Adrenal gland (tissue), 19 donors: ENCODE data around the gene SCT. TPM values are rescaled to one million over a fixed set of nuclear protein-coding genes. Genes with fewer than 3 reads are reported as not detected.
A peak's percentile ranks its signal among the peaks of the same experiment; 100 is the strongest.

Experiments
- DNase-seq, 7 donors: peaks; one replicate each; pipeline ENCODE4 v3.0.0-alpha.2; 2019 to 2020
- H3K27ac ChIP-seq, 5 donors: fragments of 200-600 bp; sonication (generic) in 4 of 5; 1 replicate in 3 of 5; 2 replicates in 2 of 5; pipeline versions ENCODE4 v1.5.1 to v1.8.0; 2016 to 2020; ENCODE audit warnings: mild to moderate bottlenecking in 1 of 5
- H3K27me3 ChIP-seq: fragments of 200-600 bp; 2 replicates; pipeline ENCODE4 v1.8.0; 2021
- H3K36me3 ChIP-seq, 2 donors: fragments of 200-600 bp; replicated peaks in 1 of 2; 1 replicate in 1 of 2; 2 replicates in 1 of 2; pipeline versions ENCODE4 v1.5.1 to v1.8.0; 2018 to 2022
- H3K4me1 ChIP-seq, 2 donors: fragments of 200-600 bp; replicated peaks in 1 of 2; 1 replicate in 1 of 2; 2 replicates in 1 of 2; pipeline versions ENCODE4 v1.5.1 to v1.8.0; 2018 to 2021
- H3K4me3 ChIP-seq, 4 donors: fragments of 200-600 bp; sonication (generic) in 3 of 4; one replicate each; pipeline ENCODE4 v1.5.1; 2016 to 2018
- H3K9me3 ChIP-seq, 3 donors: fragments of 200-600 bp; sonication (generic) in 1 of 3; replicated peaks in 1 of 3; 1 replicate in 2 of 3; 2 replicates in 1 of 3; pipeline versions ENCODE4 v1.5.1 to v1.8.0; 2016 to 2021
- CTCF ChIP-seq, 6 experiments: fragments of 450-650 bp in 4 of 6; fragments of 200-600 bp in 2 of 6; sonication (generic) in 1 of 6; IDR thresholded peaks; 1 replicate in 5 of 6; 2 replicates in 1 of 6; pipeline versions ENCODE4 v1.5.1 to v1.8.0; 2016 to 2021; ENCODE audit warnings: antibody characterized with exemption in 6 of 6, mild to moderate bottlenecking in 2 of 6, moderate library complexity in 1 of 6
- POLR2A ChIP-seq, 2 donors: fragments of 450-650 bp; IDR thresholded peaks; one replicate each; pipeline ENCODE4 v1.6.1; 2017; ENCODE audit warnings: antibody characterized with exemption in 2 of 2, mild to moderate bottlenecking in 2 of 2, moderate library complexity in 1 of 2
- WGBS, 4 donors: extraction: QIAGEN DNeasy Blood & Tissue Kit in 2 of 4; methylation state at CpG; one replicate each; pipeline versions ENCODE4 v1.1.5 to v1.1.7; 2013 to 2017; 5-methylcytosine and 5-hydroxymethylcytosine counted together
- intact Hi-C, 2 donors: fragments of 100-400 bp; cut with DNase I; formaldehyde crosslinking; loops; one replicate each; pipeline versions ENCODE4 v1.14.1 to v1.15.0; 2022 to 2023
- long read RNA-seq, 10 donors: library from polyadenylated mRNA in 3 of 10; unstranded in 2 of 10; stranded (forward) in 1 of 10; transcript quantifications; one replicate each; pipeline ENCODE4 v2.0.0 and lab custom pipeline, GENCODE V29; 2021 to 2026
- polyA plus RNA-seq, 3 donors: library from polyadenylated mRNA; stranded (reverse); fragments of 200-250 nt in 2 of 3; fragments of 350-450 nt in 1 of 3; fragmentation: Illumina TruSeq in 1 of 3; extraction: RNeasy Lipid Tissue Mini Kit (QIAGEN cat#74804) in 1 of 3; gene quantifications; one replicate each; pipeline ENCODE4 v1.2.3, GENCODE V29; 2013 to 2014
- total RNA-seq, 9 donors: library from RNA; depleted of rRNA in 4 of 9; stranded (reverse); fragments of >200 nt in 4 of 9; fragments of 120-200 nt in 1 of 9; fragmentation: NEBNext Ultra II Directional in 1 of 9; extraction: Animal tissue kit (Norgen Biotek cat#: 25700) in 1 of 9; gene quantifications; one replicate each; pipeline versions ENCODE4 v1.1.0 to v1.2.4, GENCODE V29; 2013 to 2023
- donor health status: healthy with polysubstance abuse.
- donor health status: Bipolar disorder and iron deficiency.
- donor health status: DM: yes; HTN: yes; CAD: no.
- donor health status: DM: no; HTN: no; CAD: no.
- donor health status: DM: no; HTN: no; CAD: no.
- donor health status: DM: yes; HTN: yes; CAD: no.

SCT gene
- total RNA-seq (under 1 TPM in 1 of 9 donors, not detected in 8; 0.67 TPM), polyA plus RNA-seq (under 1 TPM in 1 of 3 donors, not detected in 2; 0.61 TPM)
- long read RNA-seq, donor 1, partial matches to known transcripts, result 0 of 1 reads
- long read RNA-seq, donor 1, other reads (novel, unspliced or antisense), result 0 of 1 reads
- long read RNA-seq, donor 2, result 0 reads
- long read RNA-seq, donor 3, partial matches to known transcripts, result 0 of 1 reads
- long read RNA-seq, donor 3, other reads (novel, unspliced or antisense), result 0 of 1 reads
- long read RNA-seq, donor 4, result 0 reads
- long read RNA-seq, donor 5, result 0 reads
- long read RNA-seq, donor 6, result 0 reads
- long read RNA-seq, donor 7, partial matches to known transcripts, result 0 of 2 reads
- long read RNA-seq, donor 7, other reads (novel, unspliced or antisense), result 0 of 2 reads
- long read RNA-seq, donor 8, result 0 reads
- long read RNA-seq, donor 9, transcript SCT-201 (4 exons, 366 nt), result major isoform, 6 of 6 reads
- long read RNA-seq, donor 9, partial matches to known transcripts, result 0 of 6 reads
- long read RNA-seq, donor 9, other reads (novel, unspliced or antisense), result 0 of 6 reads
- long read RNA-seq, donor 10, result 0 reads

GRCh38 chr11:626475-627307, at the start of gene SCT:
Gene SCT (minus strand): TSS chr11:627181. CDS start chr11:627143, 38 bp downstream.
- TF ChIP-seq CTCF (IDR thresholded peaks at IDR 0.05), result no peak
- TF ChIP-seq POLR2A (IDR thresholded peaks at IDR 0.05), result no peak
- Histone ChIP-seq H3K9me3 (no peaks in the 10 kb centered on the region), H3K27me3 (no peaks in the 10 kb centered on the region), H3K36me3 (no peaks in the 10 kb centered on the region), H3K4me3 (no peak within 1 kb of the TSS), H3K4me1 (peaks cover 0 to 6% of the 10 kb centered on the region in 2 donors), H3K27ac (no peak within 1 kb of the TSS)
- 8 to 58% (median 11%) methylated on average over 4 to 71 of the region's 72 CpGs; no CpG with 5 or more reads in 1 of the 4 donors for WGBS, 4 donors
- intact Hi-C loops, result no loop called here
- peak in 1 of 7 donors; percentile 18 for DNase-seq

DNA sequence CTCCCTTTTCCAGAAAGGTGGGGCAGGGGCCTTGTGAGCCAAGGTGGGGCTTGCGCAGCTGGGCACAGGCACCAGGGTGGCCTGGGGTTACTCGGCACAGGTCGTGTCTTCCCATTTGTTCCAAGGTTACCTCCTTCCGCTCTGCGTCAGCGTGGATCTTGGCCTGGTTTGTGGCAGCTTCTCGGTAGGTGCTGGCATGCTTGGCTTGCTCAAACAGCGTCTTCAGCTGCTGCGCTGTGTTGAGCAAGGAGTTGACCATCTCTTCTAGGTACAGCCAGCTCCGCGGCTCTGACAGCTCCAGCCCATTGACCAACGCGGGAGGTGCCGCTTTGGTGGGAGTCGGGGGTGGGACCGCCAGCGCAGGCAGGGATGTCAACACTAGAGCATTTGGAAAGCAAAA, 47.4 kb upstream of the SCT start:
- WGBS, 4 donors, result 87 to 92% (median 91%) methylated on average over 14 to 17 of the region's 17 CpGs
- TF ChIP-seq POLR2A (IDR thresholded peaks at IDR 0.05) (no peak), CTCF (IDR thresholded peaks at IDR 0.05) (no peak)
- DNase-seq, result no peak
- Histone ChIP-seq H3K27me3 (no peaks in the 10 kb centered on the region), H3K9me3 (no peaks in the 10 kb centered on the region), H3K4me1 (no peaks in the 10 kb centered on the region), H3K36me3 (peaks cover 0 to 35% of the 10 kb centered on the region in 2 donors), H3K4me3 (no peak overlapping the region), H3K27ac (no peak overlapping the region)
- intact Hi-C loops, result no loop called here

- no peak for TF ChIP-seq CTCF (IDR thresholded peaks at IDR 0.05)
- no peak for TF ChIP-seq POLR2A (IDR thresholded peaks at IDR 0.05)
- intact Hi-C loops, result no loop called here
- Histone ChIP-seq H3K4me1 (no peaks in the 10 kb centered on the region), H3K27ac (no peak overlapping the region), H3K9me3 (no peaks in the 10 kb centered on the region), H3K27me3 (no peaks in the 10 kb centered on the region), H3K36me3 (peaks cover 0 to 32% of the 10 kb centered on the region in 2 donors), H3K4me3 (no peak overlapping the region)
- WGBS, 4 donors, result 92 to 95% (median 94%) methylated on average over 8 of the region's 8 CpGs
- DNase-seq, result no peak
Observed at GRCh38 chr11:673866-674265, 46.9 kb upstream of the SCT start.
